Activated T-cell treated with anti-CD3 and anti-CD28 coated beads for 4 hours (primary cell): ENCODE data around the gene XPOT.

Experiments used
- DNase-seq: peaks from one replicate; pipeline ENCODE4 v3.0.0-alpha.2; 2020

The XPOT gene

GRCh38 chr12:64470495-64470894 is 66.3 kb downstream of the XPOT start:
- DNase-seq, result no peak

GRCh38 chr12:64473176-64473575 is 69.0 kb downstream of the XPOT start:
- DNase-seq, result no peak

GRCh38 chr12:64475518-64475917 is 71.3 kb downstream of the XPOT start:
- no peak for DNase-seq

DNA sequence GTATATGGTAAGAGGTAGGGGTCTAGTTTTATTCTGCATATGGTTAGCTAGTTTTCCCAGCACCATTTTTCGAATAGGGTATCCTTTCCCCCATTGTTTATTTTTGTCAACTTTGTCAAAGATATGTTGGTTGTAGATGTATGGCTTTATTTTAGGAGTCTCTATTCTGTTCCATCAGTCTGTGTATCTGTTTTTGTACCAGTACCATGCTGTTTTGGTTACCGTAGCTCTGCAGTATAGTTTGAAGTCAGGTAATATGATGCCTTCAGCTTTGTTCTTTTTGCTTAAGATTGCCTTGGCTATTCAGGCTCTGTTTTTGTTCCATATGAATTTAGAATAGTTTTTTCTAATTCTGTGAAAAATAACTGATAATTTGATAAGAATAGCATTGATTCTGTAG is 72.7 kb downstream of the XPOT start:
- DNase-seq, result no peak

GRCh38 chr12:64478661-64479060 is 74.5 kb downstream of the XPOT start:
- no peak for DNase-seq

DNA sequence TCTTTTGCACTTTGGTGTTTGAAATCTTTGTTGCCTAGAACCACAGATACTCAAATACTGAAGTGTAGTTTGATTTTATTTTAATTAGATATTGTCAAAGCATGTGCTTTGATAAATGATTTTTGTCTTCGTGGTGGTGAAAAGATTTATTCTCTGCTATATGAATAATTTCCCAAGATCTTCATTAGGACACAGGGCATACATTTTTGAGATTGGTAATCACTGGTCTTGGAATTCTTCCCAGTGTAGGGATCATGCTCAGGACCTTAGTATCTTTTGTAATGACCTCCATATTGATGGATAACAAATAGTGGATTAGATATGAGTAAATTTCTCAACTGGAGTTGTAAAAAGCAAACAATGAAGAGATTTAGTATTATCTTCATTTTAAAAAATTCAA is 76.0 kb downstream of the XPOT start:
- DNase-seq, result no peak

GRCh38 chr12:64486657-64487056 is 82.5 kb downstream of the XPOT start:
- no peak for DNase-seq

GRCh38 chr12:64491718-64492117 is 87.5 kb downstream of the XPOT start:
- no peak for DNase-seq

DNA sequence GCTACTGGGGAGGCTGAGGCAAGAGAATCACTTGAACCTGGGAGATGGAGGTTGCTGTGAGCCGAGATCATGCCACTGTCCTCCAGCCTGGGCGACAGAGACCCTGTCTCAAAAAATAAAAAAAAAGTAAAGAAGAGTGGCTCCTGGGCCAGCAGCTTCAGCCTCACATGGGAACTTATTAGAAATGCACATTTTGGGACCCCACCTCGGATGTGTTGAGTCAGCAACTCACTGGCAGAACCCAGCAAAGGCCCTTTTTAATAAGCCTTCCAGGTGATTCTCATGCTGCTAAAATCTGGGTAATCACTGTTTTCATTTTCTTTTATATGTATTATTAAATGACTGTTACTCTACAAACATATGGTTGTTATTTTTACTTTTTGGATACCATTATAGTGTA is 89.3 kb downstream of the XPOT start:
- no peak for DNase-seq

- no peak for DNase-seq
These were observed 91.0 kb downstream of the XPOT start for GRCh38 chr12:64494998-64495729.

- no peak for DNase-seq
These were observed 92.7 kb downstream of the XPOT start for GRCh38 chr12:64496839-64497400.

DNA sequence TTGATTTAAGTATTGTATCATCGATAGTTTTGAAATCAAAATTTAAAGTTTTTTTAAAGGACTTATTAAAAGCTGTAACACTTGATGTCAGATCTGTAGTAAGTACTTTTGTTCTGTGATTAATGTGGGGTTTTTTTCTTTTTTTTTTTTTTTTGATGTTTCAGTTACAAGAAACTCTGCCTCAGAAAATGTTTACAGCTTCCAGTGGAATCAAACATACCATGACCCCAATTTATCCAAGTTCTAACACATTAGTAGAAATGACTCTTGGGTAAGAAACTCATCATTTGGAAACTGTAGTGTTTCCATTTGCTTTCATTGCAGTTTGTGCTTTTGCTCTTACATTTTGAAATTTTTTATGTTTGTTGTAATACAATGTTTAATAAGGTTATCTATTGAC is 93.3 kb downstream of the XPOT start:
- no peak for DNase-seq

DNA sequence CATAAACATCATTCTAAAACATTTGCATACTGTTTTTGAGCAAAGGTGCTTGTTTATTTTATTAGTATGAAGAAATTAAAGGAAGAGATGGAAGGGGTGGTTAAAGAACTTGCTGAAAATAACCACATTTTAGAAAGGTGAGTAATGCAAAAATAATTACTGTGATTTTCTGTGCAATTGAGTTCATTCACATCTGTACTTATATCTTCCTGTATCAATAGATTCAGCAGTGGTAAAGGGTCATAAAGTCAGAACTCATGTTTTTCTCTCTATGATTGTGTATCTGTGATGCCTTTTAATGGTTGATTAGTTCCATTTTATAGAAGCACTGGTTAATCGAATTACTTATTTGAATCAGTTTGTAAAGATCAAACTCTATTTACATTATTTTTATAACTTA is 93.7 kb downstream of the XPOT start:
- DNase-seq, result no peak

- no peak for DNase-seq
These were observed 96.2 kb downstream of the XPOT start for GRCh38 chr12:64500394-64500793.
